ENCODE data around the gene APOC3. TPM values are rescaled to one million over a fixed set of nuclear protein-coding genes. Genes with fewer than 3 reads are reported as not detected.

The APOC3 gene
- total and polyA plus RNA-seq, 2 experiments from 2014 or later = not detected

- 0 out of 2 replicates have a peak, but pooled peaks cover 3% of the 10 kb centered on the region for H3F3A ChIP-seq (replicated peaks; ENCODE audit: low read depth)
- peak; percentile 17 for ATAC-seq
- H3K27ac Mint-ChIP-seq = no peak overlapping the region
- peak; percentile 58 for DNase-seq (ENCODE audit: low spot score)
- no peaks in the 10 kb centered on the region for H3K9me3 Mint-ChIP-seq
- H3K4me3 ChIP-seq = no peak overlapping the region
- peaks cover 4% of the 10 kb centered on the region; the same call in 1 of the 2 replicates for H3K4me1 ChIP-seq (ENCODE audit: insufficient read depth)
- H3K36me3 ChIP-seq (ENCODE audit: insufficient read depth) = no peaks in the 10 kb centered on the region
- no peak overlapping the region for H3K4me2 ChIP-seq
- no peak overlapping the region for H2AFZ ChIP-seq
- no peak overlapping the region for H3K27ac ChIP-seq (ENCODE audit: low read depth)
- no peaks in the 10 kb centered on the region for H3K79me2 ChIP-seq (replicated peaks; ENCODE audit: insufficient read depth)
- no peaks in the 10 kb centered on the region for H3K27me3 ChIP-seq (ENCODE audit: insufficient read depth)
- TF ChIP-seq POLR2AphosphoS5 (IDR thresholded peaks at IDR 0.05; ENCODE audit: low read depth) = no peak
- peak; percentile 41 to 56 for TF ChIP-seq CTCF (conservative IDR thresholded peaks at IDR 0.05; ENCODE audit: low read depth in 2 of 2)
- H3K27me3 Mint-ChIP-seq (ENCODE audit: insufficient read depth, low read depth, poor library complexity) = peaks cover 14% of the 10 kb centered on the region
- no peaks in the 10 kb centered on the region for H3K9me2 ChIP-seq (ENCODE audit: insufficient read depth)
- no peak overlapping the region for H3K4me3 Mint-ChIP-seq
- peaks cover 28% of the 10 kb centered on the region for H3K4me1 Mint-ChIP-seq
- no peaks in the 10 kb centered on the region for H4K20me1 ChIP-seq (replicated peaks; ENCODE audit: insufficient read depth)
- H3K36me3 Mint-ChIP-seq (ENCODE audit: low read depth) = peaks cover 12% of the 10 kb centered on the region; the same call in 2 of the 3 replicates
Measured at GRCh38 chr11:116840224-116840745, 10.6 kb downstream of the APOC3 start.

- no peak for ATAC-seq
- DNase-seq (ENCODE audit: low spot score) = no peak
- H3K4me2 ChIP-seq = no peak overlapping the region
- H3K27me3 ChIP-seq (ENCODE audit: insufficient read depth) = no peaks in the 10 kb centered on the region
- no peaks in the 10 kb centered on the region for H3K4me1 ChIP-seq (ENCODE audit: insufficient read depth)
- no peaks in the 10 kb centered on the region for H3K9me2 ChIP-seq (ENCODE audit: insufficient read depth)
- no peak overlapping the region for H3K4me3 ChIP-seq
- H4K20me1 ChIP-seq (replicated peaks; ENCODE audit: insufficient read depth) = no peaks in the 10 kb centered on the region
- no peak overlapping the region for H2AFZ ChIP-seq
- Mint-ChIP-seq H3K4me3 (no peak overlapping the region), H3K36me3 (ENCODE audit: low read depth) (peaks cover 14% of the 10 kb centered on the region; the same call in 2 of the 3 replicates), H3K9me3 (no peaks in the 10 kb centered on the region), H3K27me3 (ENCODE audit: insufficient read depth, low read depth, poor library complexity) (peaks cover 14% of the 10 kb centered on the region), H3K27ac (no peak overlapping the region), H3K4me1 (peaks cover 26% of the 10 kb centered on the region)
- no peaks in the 10 kb centered on the region for H3K79me2 ChIP-seq (replicated peaks; ENCODE audit: insufficient read depth)
- H3K27ac ChIP-seq (ENCODE audit: low read depth) = no peak overlapping the region
- no peaks in the 10 kb centered on the region for H3K36me3 ChIP-seq (ENCODE audit: insufficient read depth)
- 0 out of 2 replicates have a peak, but pooled peaks cover 3% of the 10 kb centered on the region for H3F3A ChIP-seq (replicated peaks; ENCODE audit: low read depth)
- TF ChIP-seq ZNF114 (CRISPR knock-in tag; IDR thresholded peaks at IDR 0.05) (no peak), EZH2 (IDR thresholded peaks at IDR 0.05; ENCODE audit: low read depth, unreplicated experiment) (no peak), ZNF462 (CRISPR knock-in tag; IDR thresholded peaks at IDR 0.05) (no peak), CREB1 (CRISPR knock-in tag; IDR thresholded peaks at IDR 0.05; ENCODE audit: low read depth) (no peak), POLR2AphosphoS5 (IDR thresholded peaks at IDR 0.05; ENCODE audit: low read depth) (no peak), JUNB (IDR thresholded peaks at IDR 0.05; ENCODE audit: unreplicated experiment) (no peak), CTCF (conservative IDR thresholded peaks at IDR 0.05; ENCODE audit: low read depth in 2 of 2) (no peak), ETS1 (IDR thresholded peaks at IDR 0.05) (no peak), NANOG (IDR thresholded peaks at IDR 0.05; ENCODE audit: borderline replicate concordance) (no peak)
Measured at GRCh38 chr11:116840746-116841296, 11.1 kb downstream of the APOC3 start.

Data from GM23338 (cell line).